ENCODE data around the gene LAMP5. TPM values are rescaled to one million over a fixed set of nuclear protein-coding genes. Genes with fewer than 3 reads are reported as not detected.

Gene LAMP5
- total RNA-seq, 6 experiments from 2014 or later: 0.10 TPM; not detected in 5

DNA sequence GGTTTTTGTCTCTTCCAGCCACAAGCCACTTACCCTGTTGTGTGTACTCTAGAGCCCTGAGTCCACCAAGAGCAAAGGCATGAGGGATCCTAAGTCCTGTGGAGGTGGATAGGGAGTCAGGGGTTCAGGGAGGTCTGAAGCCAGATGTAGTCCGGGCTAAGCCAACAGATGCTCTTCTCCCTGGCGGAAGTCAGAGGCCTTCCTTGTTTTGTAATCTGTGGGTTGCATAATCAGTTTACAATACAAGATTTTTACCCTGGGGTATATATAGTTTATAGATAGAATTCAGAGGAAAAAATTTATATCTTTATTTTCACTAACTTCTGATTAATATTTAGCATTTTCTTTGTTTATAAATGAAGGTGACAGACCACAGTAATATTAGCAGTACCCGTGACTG is 9.2 kb downstream of the LAMP5 start:
- 52% methylated on average over 3 of the region's 3 CpGs for WGBS (ENCODE audit: insufficient coverage, low coverage, low lambda C conversion rate, missing lambda C conversion rate)

DNA sequence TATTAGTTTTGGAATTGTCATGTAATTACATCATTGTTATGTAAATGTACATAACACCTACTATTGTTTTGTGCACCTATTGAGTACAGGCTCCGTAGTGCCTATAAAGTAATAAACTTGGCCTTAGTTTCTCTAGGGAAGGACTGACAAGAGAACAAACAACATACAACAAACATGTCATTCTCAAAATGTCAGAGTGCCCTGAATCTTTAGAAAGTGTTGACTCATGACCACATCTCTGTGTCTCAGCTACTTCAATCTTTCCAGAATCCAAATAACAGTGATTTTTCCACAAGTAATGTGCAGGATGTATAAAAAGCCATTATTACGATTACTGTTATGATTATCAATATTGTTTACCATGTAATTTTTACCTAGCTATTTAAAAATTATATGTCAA is 17.2 kb downstream of the LAMP5 start:
- Histone ChIP-seq H3K4me1 (no peaks in the 10 kb centered on the region), H3K27me3 (no peaks in the 10 kb centered on the region), H3K4me3 (no peak overlapping the region), H3K27ac (no peak overlapping the region), H3K36me3 (no peaks in the 10 kb centered on the region), H3K9me3 (no peaks in the 10 kb centered on the region)
- ATAC-seq (no peak), DNase-seq (no peak)
- WGBS (ENCODE audit: insufficient coverage, low coverage, low lambda C conversion rate, missing lambda C conversion rate): 63% methylated on average over 2 of the region's 2 CpGs
- TF ChIP-seq POLR2A (IDR thresholded peaks at IDR 0.05): no peak
- TF ChIP-seq, protein P1, sequence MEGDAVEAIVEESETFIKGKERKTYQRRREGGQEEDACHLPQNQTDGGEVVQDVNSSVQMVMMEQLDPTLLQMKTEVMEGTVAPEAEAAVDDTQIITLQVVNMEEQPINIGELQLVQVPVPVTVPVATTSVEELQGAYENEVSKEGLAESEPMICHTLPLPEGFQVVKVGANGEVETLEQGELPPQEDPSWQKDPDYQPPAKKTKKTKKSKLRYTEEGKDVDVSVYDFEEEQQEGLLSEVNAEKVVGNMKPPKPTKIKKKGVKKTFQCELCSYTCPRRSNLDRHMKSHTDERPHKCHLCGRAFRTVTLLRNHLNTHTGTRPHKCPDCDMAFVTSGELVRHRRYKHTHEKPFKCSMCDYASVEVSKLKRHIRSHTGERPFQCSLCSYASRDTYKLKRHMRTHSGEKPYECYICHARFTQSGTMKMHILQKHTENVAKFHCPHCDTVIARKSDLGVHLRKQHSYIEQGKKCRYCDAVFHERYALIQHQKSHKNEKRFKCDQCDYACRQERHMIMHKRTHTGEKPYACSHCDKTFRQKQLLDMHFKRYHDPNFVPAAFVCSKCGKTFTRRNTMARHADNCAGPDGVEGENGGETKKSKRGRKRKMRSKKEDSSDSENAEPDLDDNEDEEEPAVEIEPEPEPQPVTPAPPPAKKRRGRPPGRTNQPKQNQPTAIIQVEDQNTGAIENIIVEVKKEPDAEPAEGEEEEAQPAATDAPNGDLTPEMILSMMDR (IDR thresholded peaks at IDR 0.05): no peak
- intact Hi-C loops (cut with DNase I): no loop called here

More for the DNA sequence above, 9.2 kb downstream of the LAMP5 start:
- Histone ChIP-seq H3K4me1 (no peaks in the 10 kb centered on the region), H3K27me3 (no peaks in the 10 kb centered on the region), H3K36me3 (no peaks in the 10 kb centered on the region), H3K27ac (no peak overlapping the region), H3K4me3 (no peak overlapping the region), H3K9me3 (no peaks in the 10 kb centered on the region)
- ATAC-seq (no peak), DNase-seq (no peak)
- no peak for TF ChIP-seq POLR2A (IDR thresholded peaks at IDR 0.05)
- TF ChIP-seq, protein P1 (IDR thresholded peaks at IDR 0.05): no peak
- intact Hi-C loops (cut with DNase I): no loop called here

DNA sequence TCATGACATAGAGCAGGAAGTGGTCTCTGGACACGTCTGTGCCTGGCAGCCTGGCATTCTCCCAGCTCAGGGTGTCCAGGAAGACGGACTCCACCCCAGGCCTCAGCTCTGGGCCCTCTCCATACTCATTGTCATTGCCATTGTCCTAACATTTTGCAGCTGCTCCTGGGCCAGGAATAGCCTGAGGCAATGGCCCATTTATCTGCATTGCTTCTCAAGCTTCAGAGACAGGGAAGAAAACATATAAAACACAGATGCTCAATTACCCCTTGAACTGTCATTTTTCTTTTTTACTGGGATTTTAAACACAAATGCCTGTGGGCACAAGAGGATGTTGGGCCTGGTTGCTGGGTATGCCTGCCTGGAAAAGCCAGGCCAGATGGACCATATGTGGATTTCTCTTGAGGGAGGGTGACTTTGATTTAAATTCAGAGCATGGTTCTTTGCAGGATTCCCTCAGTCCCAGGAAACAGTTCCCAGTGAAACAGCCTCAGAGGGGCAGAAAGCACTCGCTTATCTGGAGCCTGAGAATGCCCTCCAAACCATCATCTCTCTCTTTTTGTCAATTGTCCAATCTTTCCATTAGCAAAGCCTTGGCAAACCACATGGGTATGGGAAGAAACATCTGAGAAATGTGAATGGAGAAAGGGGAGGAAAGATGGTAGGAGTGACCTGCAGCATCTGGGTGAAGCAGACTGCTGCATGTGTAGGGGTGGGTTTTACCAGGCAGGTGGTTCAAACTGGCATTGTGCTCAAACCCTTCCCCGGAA is 17.9 kb downstream of the LAMP5 start:
- TF ChIP-seq, protein P1 (IDR thresholded peaks at IDR 0.05): no peak
- no peak for TF ChIP-seq POLR2A (IDR thresholded peaks at IDR 0.05)
- 36% methylated on average over 4 of the region's 4 CpGs for WGBS (ENCODE audit: insufficient coverage, low coverage, low lambda C conversion rate, missing lambda C conversion rate)
- Histone ChIP-seq H3K9me3 (no peaks in the 10 kb centered on the region), H3K4me1 (no peaks in the 10 kb centered on the region), H3K36me3 (no peaks in the 10 kb centered on the region), H3K4me3 (no peak overlapping the region), H3K27me3 (no peaks in the 10 kb centered on the region), H3K27ac (no peak overlapping the region)
- ATAC-seq: no peak
- intact Hi-C loops (cut with DNase I): no loop called here
- DNase-seq: no peak

DNA sequence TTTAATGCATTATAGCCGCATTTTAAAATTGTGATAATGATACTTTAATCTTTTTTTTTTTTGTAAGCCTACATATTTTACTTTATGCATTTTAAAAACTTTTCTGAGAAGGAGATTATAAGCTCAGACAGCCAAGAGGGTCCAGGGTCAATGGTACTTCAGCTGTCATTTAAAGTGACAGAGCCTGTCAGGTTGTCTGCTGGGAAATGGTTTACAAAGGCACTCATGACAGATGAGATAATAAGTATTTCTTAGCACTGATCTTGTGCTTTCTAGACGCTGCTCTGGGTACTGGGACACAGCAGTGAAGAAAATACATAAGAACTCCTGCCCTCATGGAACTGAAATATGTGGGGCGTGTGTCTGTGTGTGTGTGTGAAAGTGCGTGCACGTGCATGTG is 19.6 kb downstream of the LAMP5 start:
- no peak overlapping the region for H3K27ac ChIP-seq
- WGBS (ENCODE audit: insufficient coverage, low coverage, low lambda C conversion rate, missing lambda C conversion rate): 75% methylated on average over 5 of the region's 5 CpGs
- no peaks in the 10 kb centered on the region for H3K27me3 ChIP-seq
- no peak for DNase-seq
- TF ChIP-seq, protein P1 (IDR thresholded peaks at IDR 0.05): no peak
- TF ChIP-seq POLR2A (IDR thresholded peaks at IDR 0.05): no peak
- no peaks in the 10 kb centered on the region for H3K4me1 ChIP-seq
- intact Hi-C loops (cut with DNase I): no loop called here
- no peak for ATAC-seq
- no peaks in the 10 kb centered on the region for H3K9me3 ChIP-seq
- no peak overlapping the region for H3K4me3 ChIP-seq
- no peaks in the 10 kb centered on the region for H3K36me3 ChIP-seq
